Activated CD4-positive, alpha-beta T cell treated with anti-CD3 and anti-CD28 coated beads, Interleukin-2, amount 50 U/mL, for 24 hours (primary cell): Measurements from ENCODE around the gene TMEM95.
A peak's percentile ranks its signal among the peaks of the same experiment; 100 is the strongest.

Source experiments
- DNase-seq, 2 donors: peaks; one replicate each; pipeline ENCODE4 v3.0.0-alpha.2; 2020; ENCODE audit warnings: low read depth in 1 of 2, low spot score in 1 of 2

The TMEM95 gene

GRCh38 chr17:7374353-7374752, 19.4 kb downstream of the TMEM95 start:
- no peak for DNase-seq

DNA sequence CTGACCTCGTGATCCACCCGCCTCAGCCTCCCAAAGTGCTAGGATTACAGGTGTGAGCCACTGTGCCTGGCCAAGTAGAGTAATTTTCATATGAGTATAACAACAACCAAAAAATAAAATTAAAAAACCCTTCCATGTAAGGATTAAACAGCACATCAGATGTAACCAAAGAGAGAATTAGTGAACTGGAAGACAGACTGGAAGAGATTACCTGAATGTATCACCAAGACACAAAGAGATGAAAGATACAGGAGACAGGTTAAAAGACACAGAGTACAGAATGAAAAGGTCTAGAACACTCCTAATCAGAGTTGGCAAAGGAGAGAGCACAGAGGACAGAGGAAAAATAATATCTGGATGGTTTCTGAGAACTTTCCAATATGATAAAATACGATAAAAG, 24.2 kb downstream of the TMEM95 start:
- DNase-seq: no peak

DNA sequence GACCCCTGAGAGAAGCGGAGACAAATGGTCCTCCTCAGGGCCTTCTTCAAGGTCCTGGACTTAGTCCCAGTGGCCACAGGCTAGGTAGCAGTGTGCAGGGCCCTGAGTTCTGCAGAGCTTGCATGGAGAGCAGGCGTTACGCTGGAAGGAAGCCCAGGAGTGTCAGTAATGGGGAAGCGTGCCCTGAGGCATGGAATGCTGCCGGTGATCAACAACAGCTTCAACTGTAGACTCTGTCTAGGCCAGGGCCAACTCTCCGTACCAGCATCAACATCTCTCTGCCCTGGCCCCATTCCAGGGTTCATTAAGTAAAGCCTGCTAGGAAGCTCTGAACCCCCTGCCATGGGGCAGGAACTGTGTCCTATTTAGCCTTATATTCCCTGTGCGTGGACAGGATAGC, 25.4 kb downstream of the TMEM95 start:
- no peak for DNase-seq

GRCh38 chr17:7380855-7381683, 26.1 kb downstream of the TMEM95 start, which contains the start of gene TNK1:
TSS of gene TNK1 (plus strand) at chr17:7381089. CDS start at chr17:7382927, 1,838 bp downstream.
- no peak for DNase-seq

DNA sequence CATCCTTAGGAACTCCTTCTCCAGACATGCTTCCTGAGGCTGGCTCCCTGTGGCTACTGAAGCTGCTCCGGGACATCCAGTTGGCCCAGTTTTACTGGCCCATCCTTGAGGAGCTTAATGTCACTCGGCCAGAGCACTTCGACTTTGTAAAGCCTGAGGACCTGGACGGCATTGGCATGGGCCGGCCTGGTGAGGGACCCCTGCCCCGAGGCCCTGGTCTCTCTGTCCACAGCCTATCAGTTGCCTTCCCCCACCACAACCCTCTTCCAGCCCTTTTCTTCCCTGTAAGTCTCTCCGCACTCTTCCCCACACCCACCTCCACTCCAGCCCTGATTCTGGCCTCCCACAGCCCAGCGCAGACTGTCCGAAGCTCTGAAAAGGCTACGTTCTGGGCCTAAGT, 27.9 kb downstream of the TMEM95 start:
- DNase-seq: no peak

DNA sequence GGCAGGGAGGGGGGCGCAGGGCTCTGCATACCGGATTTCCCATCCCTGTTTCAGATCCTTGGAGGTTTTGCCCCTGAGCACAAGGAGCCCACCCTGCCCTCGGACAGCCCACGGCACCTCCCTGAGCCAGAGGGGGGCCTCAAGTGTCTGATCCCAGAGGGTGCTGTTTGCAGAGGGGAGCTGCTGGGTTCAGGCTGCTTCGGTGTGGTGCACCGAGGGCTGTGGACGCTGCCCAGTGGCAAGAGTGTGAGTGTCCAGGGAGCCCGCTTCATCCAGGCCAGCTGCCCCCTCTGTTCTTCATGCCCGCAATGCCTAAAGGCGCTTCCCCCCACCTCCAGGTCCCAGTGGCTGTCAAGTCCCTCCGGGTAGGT, 28.4 kb downstream of the TMEM95 start:
- DNase-seq: no peak

- peak; percentile 51 to 59 for DNase-seq
Measured at GRCh38 chr17:7383742-7384488, 29.0 kb downstream of the TMEM95 start.

DNA sequence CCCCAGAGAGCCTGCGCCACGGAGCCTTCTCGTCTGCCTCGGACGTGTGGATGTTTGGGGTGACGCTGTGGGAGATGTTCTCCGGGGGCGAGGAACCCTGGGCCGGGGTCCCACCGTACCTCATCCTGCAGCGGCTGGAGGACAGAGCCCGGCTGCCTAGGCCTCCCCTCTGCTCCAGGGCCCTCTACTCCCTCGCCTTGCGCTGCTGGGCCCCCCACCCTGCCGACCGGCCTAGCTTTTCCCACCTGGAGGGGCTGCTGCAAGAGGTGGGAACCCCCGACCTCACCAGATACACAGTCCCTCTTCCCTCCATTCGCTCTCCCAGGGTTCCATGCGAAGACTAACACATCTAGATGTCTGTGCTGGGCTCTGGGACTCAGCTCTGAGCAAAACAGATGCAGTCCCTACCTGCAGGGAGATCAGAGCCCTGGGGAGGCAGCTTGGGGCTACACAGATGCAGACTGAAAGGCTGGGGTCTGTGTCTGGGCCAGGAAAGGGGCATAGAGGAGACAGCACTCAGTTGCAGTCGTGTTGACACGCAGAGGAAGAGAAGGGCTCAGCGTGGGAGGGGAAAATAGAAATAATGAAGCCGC, 29.6 kb downstream of the TMEM95 start:
- no peak for DNase-seq

DNA sequence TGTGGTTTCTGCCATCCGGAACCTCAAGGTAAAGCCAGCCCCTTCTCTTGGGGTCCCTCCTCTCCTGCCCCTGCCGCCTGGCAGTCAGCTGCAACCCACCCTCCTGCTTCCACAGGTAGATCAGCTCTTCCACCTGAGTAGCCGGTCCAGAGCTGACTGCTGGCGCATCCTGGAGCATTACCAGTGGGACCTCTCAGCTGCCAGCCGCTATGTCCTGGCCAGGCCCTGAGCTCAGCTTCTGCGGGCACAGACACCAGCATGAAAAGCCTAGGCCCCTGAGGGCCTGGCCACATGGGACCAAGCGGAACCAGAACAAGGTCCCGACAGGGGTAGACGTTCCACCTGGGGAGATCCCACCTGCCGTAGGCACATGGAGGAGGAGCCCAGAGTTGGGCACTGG, 33.9 kb downstream of the TMEM95 start:
- no peak for DNase-seq

GRCh38 chr17:7389924-7390910, 35.3 kb downstream of the TMEM95 start:
- DNase-seq: no peak

- no peak for DNase-seq
Measured at GRCh38 chr17:7391307-7391706, 36.4 kb downstream of the TMEM95 start.

DNA sequence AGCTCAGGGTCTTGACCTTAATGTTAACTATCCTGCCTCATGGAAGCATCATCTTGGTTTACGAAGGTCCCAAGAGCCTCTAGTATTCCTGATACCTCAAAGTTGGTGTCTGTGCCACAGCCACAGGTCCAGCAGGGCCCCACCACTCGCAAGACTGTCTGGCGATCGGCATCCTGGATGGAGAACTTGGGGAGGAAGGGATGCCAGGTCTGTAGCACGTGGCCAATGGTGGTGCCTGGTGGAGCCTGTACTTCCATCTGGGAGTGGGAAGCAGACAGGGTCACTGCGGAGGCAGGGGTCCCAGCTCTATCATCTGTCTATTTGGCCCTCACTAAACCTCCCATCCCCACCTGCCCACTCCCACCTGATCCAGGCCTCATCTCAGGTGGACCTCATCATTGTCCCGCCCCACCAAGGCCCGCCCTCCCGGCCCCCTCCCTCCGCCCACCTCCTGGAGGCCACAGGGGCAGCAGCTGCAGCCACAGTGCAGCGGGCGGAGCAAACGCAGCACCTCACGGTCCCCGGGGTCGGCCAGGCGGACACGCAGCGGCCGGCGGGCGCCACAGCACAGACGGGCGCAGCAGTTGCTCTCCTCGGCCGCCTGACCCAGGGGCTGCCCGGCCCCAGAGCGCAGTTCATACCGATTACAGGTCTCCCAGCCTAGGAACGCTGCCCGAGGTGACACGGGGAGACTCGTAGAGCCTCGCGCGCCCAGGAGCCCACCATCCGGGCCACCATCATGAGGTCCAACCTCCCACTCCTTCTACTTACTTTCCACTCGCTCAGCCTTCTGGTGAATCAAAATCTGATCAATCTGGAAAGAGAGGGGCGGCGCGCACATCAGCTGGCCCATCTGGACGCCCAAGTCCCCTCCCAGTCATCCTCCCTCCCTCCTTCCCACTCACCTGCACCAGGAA, 38.0 kb downstream of the TMEM95 start:
- DNase-seq: no peak

- DNase-seq: no peak
Measured at GRCh38 chr17:7393613-7394451, 38.9 kb downstream of the TMEM95 start.

DNA sequence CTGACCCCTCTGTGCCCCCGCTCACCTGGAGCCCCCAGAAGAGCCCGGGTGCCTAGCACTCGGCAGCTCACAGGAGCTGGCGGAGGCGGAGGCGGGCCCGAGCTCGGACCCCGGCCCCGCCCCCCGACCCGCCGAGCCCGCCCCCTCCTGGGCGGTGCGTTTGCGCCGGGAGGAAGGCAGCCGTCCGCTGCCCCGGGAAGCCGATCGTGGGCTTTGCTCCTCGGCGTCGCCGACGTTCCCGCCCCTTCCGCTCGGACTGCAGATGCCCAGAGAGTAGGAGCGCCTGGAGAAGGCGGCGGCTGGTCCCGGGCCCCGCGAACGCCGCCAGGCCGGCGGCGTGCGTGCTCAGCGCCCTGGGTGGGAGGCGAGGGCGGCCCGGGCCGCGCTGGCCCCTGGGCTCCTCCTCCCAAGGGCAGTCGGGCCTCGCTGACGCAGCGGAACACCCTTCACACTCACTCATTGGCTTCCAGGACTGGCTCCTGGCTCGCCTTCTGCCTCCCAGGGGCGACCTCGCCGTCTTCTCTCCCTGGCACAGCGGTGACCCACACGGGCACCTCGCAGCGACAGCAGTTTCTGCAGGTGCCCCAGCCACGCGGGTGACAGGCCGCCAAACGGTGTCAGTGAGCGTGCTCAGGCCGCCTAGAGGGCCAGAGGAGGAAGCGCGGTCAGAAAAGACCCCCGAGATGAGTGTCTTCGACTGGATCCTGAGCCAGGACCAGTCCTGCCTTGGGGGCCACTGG, 39.7 kb downstream of the TMEM95 start, which contains the start of gene PLSCR3:
PLSCR3 (minus strand) TSS at position 74 of the 740 bp plus-strand sequence. CDS start 415 bp downstream, outside the sequence.
- DNase-seq: peak; percentile 71 to 75

DNA sequence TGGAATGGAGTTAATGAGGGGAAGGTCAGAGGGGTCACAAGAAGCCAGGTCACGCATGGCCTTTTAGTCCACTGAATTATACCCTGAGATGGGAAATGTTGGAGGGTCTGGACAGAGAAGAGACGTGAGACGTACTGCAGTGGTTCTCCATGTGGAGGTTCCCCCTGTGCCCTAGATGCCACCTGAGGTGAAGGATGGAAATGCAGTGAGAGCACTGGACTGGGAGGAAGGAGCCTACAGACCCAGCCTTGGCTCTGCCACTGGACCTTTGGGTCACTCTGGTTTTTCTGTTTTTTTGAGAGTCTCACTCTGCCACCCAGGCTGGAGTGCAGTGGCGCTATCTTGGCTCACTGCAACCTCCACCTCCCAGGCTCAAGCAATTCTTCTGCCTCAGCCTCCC, 41.2 kb downstream of the TMEM95 start:
- DNase-seq: no peak

- DNase-seq: no peak
Measured at GRCh38 chr17:7398612-7399011, 43.7 kb downstream of the TMEM95 start.

DNA sequence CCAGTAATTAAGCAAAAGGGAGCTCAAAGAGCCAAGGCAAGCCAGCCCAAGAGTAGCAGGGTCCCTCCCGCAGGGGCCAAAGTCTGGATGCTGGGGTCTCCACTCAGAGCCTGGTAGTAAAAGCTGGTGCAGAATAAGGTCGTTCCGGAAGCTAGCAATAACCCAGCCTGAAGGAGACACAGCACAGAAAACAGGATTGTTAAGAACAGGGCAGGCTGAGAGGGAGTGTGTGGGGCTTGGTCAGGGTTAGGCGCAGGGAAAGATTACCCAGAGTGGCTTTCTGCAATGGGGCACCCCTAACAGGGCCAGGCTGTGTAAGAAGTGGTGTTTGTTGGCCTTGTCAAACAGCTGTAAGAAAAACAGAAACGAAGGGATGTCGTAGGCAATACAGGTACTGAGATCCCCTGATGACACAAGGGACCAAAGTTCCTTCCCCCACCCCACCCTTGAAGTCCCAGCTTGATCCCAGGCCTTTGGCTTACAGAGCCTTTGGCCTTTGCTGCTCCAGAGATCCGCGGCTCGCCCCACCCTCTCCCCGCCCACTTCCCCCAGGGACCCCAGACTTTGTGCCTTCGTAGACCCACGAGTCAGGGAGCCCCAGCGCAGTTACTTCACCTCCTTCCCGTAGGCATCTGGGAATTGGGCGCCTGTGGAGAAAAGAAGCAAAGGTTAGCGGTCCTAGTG, 48.2 kb downstream of the TMEM95 start:
- no peak for DNase-seq

- DNase-seq: no peak
Measured at GRCh38 chr17:7403727-7403976, 48.7 kb downstream of the TMEM95 start.
